Measurements from ENCODE around the gene KIF3A.

Gene KIF3A

DNA sequence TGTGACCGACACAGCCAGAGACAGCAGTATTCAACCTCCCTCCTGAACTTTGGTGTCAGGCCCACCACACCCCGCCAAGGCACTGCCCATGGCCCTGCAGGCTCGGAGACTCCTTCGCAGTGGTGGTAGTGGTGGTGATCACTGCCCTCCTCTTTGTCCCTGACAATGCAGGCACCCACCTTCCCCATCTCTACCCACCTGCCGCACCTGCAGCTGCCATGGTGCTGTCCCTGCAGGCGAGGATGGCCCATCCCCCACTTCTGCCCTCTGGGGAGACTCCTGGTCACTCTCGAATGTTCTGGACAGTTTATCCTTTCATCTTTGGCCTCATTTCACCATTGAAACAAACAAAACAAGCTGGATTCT, 67.9 kb downstream of the KIF3A start:
- DNase-seq (ENCODE audit: extremely low read depth, low read depth): no peak
- TF ChIP-seq, protein P1, sequence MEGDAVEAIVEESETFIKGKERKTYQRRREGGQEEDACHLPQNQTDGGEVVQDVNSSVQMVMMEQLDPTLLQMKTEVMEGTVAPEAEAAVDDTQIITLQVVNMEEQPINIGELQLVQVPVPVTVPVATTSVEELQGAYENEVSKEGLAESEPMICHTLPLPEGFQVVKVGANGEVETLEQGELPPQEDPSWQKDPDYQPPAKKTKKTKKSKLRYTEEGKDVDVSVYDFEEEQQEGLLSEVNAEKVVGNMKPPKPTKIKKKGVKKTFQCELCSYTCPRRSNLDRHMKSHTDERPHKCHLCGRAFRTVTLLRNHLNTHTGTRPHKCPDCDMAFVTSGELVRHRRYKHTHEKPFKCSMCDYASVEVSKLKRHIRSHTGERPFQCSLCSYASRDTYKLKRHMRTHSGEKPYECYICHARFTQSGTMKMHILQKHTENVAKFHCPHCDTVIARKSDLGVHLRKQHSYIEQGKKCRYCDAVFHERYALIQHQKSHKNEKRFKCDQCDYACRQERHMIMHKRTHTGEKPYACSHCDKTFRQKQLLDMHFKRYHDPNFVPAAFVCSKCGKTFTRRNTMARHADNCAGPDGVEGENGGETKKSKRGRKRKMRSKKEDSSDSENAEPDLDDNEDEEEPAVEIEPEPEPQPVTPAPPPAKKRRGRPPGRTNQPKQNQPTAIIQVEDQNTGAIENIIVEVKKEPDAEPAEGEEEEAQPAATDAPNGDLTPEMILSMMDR (IDR thresholded peaks at IDR 0.05; ENCODE audit: low read depth, low read length, missing control alignments): no peak
- no peak overlapping the region for H3K4me3 ChIP-seq (replicated peaks; ENCODE audit: low read depth, low read length)

DNA sequence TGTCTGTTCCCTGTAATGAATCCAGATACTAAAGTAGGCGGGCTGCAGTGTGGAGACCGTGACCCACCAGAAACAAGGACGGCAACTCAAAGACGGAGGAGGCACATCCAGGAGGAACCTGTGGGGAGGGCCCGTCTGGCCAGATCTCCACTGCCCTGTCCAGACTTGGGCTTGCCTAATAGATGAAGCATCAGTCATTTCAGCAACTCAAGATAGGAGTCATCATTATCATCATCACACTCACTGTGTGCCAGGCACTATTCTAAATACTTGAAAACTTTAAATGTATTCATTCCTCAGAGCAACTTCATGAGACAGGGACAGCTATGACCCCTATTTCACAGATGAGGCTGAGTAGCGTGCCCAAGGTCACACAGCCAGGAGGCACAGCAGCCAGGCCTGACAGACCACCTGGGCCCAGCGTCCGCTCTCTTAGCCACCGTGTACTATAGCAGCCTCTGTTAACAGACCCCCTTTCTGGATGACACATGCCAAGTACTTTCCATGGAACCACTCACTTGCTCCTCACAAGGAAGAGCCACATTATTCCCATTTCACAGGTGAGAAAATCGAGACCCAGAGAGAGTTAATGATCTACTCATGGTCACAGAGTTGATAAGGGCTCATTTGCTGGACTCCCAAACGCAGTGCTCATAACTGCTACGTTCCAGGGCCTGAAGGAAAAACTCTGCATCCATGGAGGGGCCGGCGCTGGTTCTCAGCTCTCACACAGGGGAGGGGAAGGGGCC, 68.5 kb downstream of the KIF3A start:
- TF ChIP-seq, protein P1 (IDR thresholded peaks at IDR 0.05; ENCODE audit: low read depth, low read length, missing control alignments): no peak
- H3K4me3 ChIP-seq (replicated peaks; ENCODE audit: low read depth, low read length): no peak overlapping the region
- DNase-seq (ENCODE audit: extremely low read depth, low read depth): no peak

DNA sequence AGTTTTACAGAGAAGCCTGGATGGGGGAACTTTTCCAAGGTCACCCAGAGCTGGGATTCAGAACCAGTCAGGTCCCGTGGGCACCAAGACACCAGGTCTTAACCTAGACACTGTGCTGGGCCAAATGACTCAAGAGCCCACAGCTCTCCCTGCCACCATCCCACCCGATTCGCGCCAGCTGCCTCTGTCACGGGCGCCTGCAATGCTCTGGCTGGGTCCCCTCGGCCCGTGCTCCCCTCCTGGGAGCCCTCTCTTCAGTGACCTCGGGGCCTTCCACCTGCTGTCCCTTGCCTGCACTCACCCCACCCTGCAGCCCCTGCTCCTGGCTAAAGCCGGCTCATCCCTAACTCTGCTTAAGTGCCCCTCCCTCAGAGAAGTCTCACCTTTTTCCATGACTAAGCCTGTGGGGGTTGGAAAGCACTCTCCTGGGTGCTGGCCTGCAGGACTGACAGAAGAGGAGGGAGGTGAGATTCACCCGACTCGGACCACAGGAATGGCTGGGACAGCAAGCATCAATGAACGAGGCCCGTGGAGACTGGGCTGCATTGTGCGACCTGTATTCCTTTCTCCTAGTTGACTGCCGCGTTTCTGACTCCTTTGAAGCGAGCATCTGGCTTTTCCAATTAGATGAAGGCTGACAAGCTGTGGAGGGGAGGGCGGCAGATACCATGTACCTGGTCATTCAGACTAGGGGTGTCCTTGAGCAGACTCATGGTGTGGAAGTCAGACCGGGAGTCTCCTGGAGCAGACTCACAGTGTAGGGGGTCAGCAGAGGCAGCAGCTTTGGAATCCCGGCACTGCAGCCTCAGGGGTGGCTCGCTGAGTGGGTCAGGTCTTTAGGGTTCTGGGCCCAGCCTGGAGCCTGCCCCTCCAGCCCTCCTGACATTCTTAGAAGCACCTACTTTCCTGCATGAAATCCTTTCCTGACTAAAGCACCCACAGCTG, 69.3 kb downstream of the KIF3A start:
- H3K4me3 ChIP-seq (replicated peaks; ENCODE audit: low read depth, low read length): no peak overlapping the region
- DNase-seq (ENCODE audit: extremely low read depth, low read depth): no peak
- TF ChIP-seq, protein P1 (IDR thresholded peaks at IDR 0.05; ENCODE audit: low read depth, low read length, missing control alignments): no peak

DNA sequence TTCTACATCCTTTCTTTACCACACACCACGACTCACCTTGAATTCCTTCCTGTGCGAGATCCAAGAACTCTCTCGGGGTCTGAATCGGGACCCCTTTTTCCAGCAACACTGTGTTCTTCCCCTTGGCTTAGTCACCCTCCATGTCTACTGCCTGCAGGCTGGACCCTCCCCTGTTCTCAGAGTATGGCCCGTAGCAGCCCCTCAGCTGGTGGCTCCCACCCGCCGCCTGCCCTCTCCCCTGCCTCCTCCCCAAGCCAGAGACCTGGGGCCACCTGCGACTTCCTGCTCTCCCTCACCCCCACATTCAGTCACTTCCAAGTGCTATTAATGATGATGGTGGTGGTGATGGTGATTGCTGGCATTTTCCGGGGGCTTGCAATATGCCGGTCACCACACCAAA, 70.0 kb downstream of the KIF3A start:
- no peak overlapping the region for H3K4me3 ChIP-seq (replicated peaks; ENCODE audit: low read depth, low read length)
- no peak for DNase-seq (ENCODE audit: extremely low read depth, low read depth)
- TF ChIP-seq, protein P1 (IDR thresholded peaks at IDR 0.05; ENCODE audit: low read depth, low read length, missing control alignments): no peak

DNA sequence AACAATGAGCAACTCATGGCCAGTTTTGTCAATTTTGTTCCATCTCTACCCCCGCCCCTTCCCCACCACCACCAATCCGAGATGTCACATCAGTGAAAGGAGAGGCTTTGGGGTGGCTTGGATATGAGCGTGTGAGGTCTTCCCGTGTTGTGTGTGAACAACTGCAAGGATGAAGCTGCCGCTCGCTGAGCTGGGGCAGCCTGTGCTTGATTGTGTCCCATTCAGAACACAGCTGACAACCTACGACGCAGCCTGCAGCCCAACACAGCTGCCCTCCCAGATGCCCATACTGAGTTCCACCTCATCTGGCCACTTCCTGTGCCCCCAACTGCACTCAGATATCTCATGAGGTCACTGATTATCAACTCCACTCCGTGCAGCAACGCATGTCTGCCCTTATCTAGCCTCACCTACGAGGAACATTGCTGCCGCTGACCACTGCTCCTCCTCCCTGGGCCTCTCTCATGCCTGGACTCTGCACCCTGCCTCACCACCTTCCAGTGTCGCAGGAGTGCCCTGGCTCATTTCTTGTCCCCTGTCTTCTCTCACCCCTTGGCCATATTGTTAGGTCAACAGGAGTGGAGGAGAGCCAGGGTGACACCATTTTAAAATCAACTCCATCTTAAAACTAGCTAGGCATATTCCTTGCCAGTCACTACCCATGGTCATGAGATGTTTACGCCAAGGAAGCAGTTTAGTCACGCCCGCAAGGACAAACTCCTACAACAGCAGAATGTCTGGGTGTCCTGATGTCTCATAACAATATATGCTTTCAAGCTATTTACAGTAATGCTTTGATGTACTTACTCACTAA, 70.8 kb downstream of the KIF3A start:
- DNase-seq (ENCODE audit: extremely low read depth, low read depth): no peak
- TF ChIP-seq, protein P1 (IDR thresholded peaks at IDR 0.05; ENCODE audit: low read depth, low read length, missing control alignments): no peak
- H3K4me3 ChIP-seq (replicated peaks; ENCODE audit: low read depth, low read length): no peak overlapping the region

DNA sequence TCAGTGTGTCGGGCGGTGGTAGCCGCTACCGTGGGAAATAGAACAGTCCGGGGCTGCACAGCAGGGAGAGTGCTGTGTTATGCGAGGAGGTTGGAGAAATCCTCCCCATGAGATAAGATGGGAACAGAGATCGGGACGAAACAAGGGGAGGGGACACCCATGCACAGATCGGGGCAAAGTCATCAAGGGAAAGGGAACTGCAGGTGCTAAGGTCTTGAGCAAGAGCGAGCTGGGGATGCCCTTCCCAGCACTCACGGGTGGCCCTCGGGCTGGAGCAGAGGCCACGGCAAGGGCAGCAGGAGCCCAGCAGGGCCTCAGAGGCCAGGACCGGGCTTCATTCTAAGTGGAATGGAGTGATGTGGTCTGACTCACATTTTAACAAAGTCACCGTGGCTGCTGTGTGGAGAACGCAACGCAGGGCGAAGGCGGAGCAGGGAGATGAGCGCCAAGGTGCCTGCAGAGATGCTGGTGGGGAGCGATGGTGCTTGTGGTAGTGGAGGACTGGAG, 71.7 kb downstream of the KIF3A start:
- DNase-seq (ENCODE audit: extremely low read depth, low read depth): no peak
- TF ChIP-seq, protein P1 (IDR thresholded peaks at IDR 0.05; ENCODE audit: low read depth, low read length, missing control alignments): no peak
- no peak overlapping the region for H3K4me3 ChIP-seq (replicated peaks; ENCODE audit: low read depth, low read length)
